C4-2B (cell line): ENCODE results near the gene LTO1.
"Not testable (repeated sequence)": the region's sequence is repeated elsewhere in the genome, so short reads cannot be mapped to it uniquely, and the experiment has no call there.

ENCODE experiments used
- H3K27ac ChIP-seq: fragments of 450-650 bp; 2 replicates; pipeline ENCODE4 v1.5.1; 2017
- ZFX ChIP-seq: fragments of 450-650 bp; IDR thresholded peaks from 2 replicates; pipeline ENCODE4 v1.6.1; 2017
- TF ChIP-seq, protein P1 (sequence below): fragments of 450-650 bp; conservative IDR thresholded peaks from 2 replicates; pipeline ENCODE4 v1.5.1; 2017; ENCODE audit warnings: mild to moderate bottlenecking

LTO1 gene

DNA sequence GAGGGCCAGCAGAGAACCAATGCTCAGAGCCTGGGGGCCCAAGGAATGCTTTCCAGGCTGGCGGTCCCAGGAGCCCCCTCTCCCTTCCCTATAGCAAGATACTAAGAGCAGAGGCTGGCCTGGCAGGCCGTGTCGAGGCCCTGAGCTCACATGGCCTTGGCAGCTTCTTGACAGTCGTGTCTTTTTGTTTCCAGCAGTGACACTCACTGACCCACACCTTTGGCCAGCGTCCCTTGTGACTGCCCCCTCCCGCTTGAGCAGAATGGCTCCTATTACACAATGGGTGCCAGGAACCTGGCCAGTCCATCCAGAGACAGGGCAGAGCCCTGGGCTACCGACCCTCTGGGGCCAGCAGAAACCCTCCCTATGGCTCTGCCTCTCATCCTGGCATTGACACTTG, 40.6 kb downstream of the LTO1 start:
- H3K27ac ChIP-seq: peak overlapping the region; percentile 12
- TF ChIP-seq ZFX: no peak
- TF ChIP-seq, protein P1, sequence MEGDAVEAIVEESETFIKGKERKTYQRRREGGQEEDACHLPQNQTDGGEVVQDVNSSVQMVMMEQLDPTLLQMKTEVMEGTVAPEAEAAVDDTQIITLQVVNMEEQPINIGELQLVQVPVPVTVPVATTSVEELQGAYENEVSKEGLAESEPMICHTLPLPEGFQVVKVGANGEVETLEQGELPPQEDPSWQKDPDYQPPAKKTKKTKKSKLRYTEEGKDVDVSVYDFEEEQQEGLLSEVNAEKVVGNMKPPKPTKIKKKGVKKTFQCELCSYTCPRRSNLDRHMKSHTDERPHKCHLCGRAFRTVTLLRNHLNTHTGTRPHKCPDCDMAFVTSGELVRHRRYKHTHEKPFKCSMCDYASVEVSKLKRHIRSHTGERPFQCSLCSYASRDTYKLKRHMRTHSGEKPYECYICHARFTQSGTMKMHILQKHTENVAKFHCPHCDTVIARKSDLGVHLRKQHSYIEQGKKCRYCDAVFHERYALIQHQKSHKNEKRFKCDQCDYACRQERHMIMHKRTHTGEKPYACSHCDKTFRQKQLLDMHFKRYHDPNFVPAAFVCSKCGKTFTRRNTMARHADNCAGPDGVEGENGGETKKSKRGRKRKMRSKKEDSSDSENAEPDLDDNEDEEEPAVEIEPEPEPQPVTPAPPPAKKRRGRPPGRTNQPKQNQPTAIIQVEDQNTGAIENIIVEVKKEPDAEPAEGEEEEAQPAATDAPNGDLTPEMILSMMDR: no peak

DNA sequence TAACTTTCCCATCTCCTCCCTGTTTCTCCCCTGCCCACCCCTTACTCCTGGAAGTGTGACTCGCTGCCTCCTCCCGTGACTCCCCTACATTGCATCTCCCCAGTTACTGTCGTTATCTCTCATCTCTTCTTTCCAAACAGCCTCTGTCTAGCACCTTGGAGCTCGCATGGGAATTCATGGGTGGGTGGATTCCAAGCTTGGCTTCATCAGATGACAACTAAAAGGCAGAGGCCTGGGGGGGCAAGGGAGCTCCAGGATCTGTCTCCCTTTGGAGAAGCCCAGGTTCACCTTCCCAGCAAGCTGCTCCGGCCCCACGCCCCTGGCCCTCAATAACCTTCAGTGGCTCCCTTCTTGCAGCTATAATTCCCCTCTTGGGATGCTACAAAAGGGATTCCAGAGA, 41.1 kb downstream of the LTO1 start:
- no peak for TF ChIP-seq ZFX
- TF ChIP-seq, protein P1: no peak
- peak overlapping the region; percentile 12 for H3K27ac ChIP-seq

DNA sequence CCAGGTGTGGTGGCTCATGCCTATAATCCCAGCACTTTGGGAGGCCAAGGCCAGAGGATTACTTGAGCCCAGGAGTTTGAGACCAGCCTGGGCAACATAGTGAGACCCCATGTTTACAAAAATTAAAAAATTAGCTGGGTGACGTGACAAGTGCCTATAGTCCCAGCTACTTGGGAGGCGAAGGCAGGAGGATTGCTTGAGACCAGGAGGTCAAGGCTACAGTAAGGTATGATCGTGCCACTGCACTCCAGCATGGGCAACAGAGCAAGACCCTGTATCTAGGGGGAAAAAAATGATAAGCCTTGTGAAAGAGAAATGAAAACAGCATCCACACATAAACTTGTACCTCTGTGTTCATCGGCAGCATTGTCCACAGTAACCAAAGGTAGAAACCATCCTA, 42.3 kb downstream of the LTO1 start:
- H3K27ac ChIP-seq: no peak overlapping the region
- TF ChIP-seq, protein P1: no peak

DNA sequence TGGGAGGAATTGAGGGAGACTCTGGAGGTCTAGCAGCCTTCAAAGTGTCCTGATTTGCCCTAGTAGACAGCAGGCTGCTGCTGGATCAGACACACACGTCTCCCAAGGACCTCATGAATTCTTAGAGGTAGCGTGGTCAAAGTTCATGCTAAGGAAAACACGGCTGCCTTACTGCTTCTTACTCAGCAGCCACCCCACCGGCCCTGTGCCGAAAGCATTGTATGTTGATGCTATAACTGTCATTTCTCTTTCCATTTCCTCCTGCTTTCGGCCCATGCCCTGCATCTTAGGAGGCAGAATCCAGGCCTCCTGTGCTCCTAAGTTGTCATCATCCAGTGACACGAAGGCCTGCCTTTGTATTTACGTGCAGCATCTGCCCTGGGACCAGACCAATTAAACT, 44.7 kb downstream of the LTO1 start:
- H3K27ac ChIP-seq: no peak overlapping the region
- TF ChIP-seq, protein P1: no peak
- TF ChIP-seq ZFX: no peak

DNA sequence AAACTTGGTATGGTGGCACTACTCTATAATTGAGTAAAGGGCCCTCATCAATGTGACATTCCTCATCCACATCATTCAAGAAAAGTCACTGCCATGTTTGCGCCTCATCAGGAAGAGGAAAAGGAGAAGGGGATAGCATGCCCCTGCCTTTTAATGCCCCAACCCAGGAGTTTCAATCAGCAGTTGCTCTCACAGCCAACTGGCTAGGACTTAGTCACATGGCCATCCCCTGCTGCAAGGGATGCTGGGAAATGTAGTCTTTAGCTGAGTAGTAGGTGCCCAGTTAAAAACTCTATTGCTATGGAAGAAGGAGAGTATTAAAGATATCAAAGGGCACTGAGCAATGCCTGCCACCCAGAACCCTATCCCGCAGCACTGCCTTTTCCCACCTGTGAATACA, 45.1 kb downstream of the LTO1 start:
- no peak overlapping the region for H3K27ac ChIP-seq
- no peak for TF ChIP-seq ZFX
- TF ChIP-seq, protein P1: no peak

DNA sequence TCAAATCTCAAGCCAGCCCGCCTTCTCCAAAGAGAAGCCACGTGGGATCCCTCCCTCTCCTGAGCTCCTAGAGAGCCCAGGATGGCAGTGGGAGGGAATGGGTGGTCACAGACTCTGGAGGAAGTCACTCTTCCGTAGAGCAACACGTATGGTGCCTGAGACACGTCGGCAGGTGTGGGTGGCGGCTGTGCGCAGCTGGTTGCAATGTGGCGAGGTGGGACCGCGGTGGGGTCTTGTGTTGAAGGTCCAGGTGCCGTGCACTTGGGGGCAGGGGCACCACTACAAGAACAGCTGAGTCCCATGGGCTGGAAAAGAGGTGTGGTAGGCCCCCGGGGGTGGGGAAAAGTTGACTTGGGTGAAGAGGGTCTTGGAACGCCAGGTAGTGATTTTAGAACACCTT, 47.6 kb downstream of the LTO1 start:
- TF ChIP-seq, protein P1: no peak
- TF ChIP-seq ZFX: no peak
- no peak overlapping the region for H3K27ac ChIP-seq

DNA sequence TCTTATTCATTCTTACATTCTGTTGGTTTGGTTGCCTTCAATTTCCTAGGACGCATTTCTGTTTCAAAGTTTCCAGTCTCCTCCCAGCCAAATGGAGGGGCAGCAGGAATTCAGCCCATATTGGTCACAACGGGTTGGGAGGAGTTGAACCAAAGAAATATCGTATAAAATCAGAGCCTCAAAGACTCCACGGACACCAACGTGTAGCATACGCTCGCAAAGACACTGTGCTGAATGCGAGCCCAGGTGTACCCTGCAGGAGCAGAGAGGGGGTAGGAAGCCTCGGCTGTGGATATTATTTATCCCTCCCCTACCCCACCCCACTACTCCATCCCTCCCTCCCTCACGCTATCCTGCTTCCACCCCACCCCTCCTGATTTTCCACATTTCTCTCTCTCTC, 49.7 kb downstream of the LTO1 start:
- TF ChIP-seq ZFX: no peak
- TF ChIP-seq, protein P1: no peak
- H3K27ac ChIP-seq: no peak overlapping the region

DNA sequence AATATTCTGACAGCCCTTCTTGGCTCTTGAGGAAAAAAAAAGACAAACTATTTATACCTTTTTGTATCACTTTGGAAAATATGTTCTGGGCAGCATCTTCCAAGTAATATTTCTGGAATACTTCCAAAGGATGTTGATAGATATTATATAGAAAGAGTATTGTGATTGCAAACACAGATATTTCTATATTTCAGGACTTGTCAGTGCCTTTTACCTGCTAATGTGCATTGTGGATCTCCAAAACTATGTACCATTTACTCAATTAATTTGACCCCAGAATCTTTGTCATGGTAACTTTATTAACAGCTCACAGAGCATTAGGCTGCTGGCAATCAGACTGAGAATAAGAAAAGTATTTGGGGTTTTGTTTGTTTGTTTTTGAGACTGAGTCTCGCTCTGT, 50.9 kb downstream of the LTO1 start:
- H3K27ac ChIP-seq: no peak overlapping the region
- no peak for TF ChIP-seq ZFX
- TF ChIP-seq, protein P1: no peak

DNA sequence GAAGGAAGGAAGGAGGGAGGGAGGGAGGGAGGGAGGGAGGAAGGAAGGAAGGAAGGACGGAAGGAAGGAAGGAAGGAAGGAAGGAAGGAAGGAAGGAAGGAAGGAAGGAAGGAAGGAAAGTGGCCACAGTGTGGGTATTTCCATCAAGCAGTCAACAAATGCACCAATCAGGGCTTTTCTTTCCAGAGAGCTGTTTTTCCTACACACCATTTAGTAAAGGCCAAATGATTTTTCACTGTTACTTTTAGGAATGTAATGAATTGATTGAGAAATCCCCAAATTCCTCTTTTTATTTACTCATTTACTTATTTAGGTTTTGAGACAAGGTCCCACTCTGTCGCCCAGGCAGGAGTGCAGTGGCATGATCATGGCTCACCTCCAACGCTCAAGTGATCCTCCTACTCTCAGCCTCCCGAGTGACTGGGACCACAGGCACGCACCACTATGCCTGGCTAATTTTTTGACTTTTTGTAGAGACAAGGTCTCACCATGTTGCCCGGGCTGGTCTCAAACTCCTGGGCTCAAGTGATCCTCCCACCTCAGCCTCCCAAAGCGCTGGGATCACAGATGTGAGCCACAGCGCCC, 53.0 kb downstream of the LTO1 start:
- H3K27ac ChIP-seq: not testable (repeated sequence)
